K562 (cell line): Measurements from ENCODE around the gene FTH1. TPM values are rescaled to one million over a fixed set of nuclear protein-coding genes. Genes with fewer than 3 reads are reported as not detected.

Experiments
- CTBP1 ChIP-seq: fragments of 450-650 bp; IDR thresholded peaks from 2 replicates; pipeline ENCODE4 v1.6.1; 2016; ENCODE audit warnings: borderline replicate concordance
- ETV5 ChIP-seq: sonication (generic); formaldehyde crosslinking; IDR thresholded peaks from 2 replicates; pipeline ENCODE4 v1.4.0; 2020; ENCODE audit warnings: low read depth, mild to moderate bottlenecking, missing genetic modification reagents
- FOXJ2 ChIP-seq: fragments of 200-800 bp; sonication (Bioruptor generic); IDR thresholded peaks from 2 replicates; pipeline ENCODE4 v1.6.1; 2016; ENCODE audit warnings: missing genetic modification characterization, missing compliant biosample characterization
- HCFC1 ChIP-seq: IDR thresholded peaks from 2 replicates; pipeline ENCODE4 v1.6.1; 2012; ENCODE audit warnings: low read depth, low read length, improper control_type of control experiment
- HDGF ChIP-seq: fragments of 450-650 bp; IDR thresholded peaks from 2 replicates; pipeline ENCODE4 v1.6.1; 2016
- MLLT1 ChIP-seq, 2 experiments: fragments of 450-650 bp; IDR thresholded peaks; 2 replicates each; pipeline ENCODE4 v1.6.1; 2016
- MLX ChIP-seq, 2 experiments: fragments of 450-650 bp in 1 of 2; sonication (generic) in 1 of 2; formaldehyde crosslinking; conservative IDR thresholded peaks; 2 replicates each; pipeline versions ENCODE4 v1.4.0 to v1.8.1; 2020 to 2022; ENCODE audit warnings: mild to moderate bottlenecking in 1 of 2, missing genetic modification reagents in 1 of 2
- RAD51 ChIP-seq: fragments of 450-650 bp; IDR thresholded peaks from 2 replicates; pipeline ENCODE4 v1.7.1; 2016; ENCODE audit warnings: low read depth, mild to moderate bottlenecking, borderline replicate concordance
- RBM14 ChIP-seq: fragments of 200-400 bp; formaldehyde crosslinking; IDR thresholded peaks from 2 replicates; pipeline ENCODE4 v1.6.1; 2018; ENCODE audit warnings: low read depth, mild to moderate bottlenecking, low read length, moderate library complexity, borderline replicate concordance; ENCODE audit not compliant: insufficient read depth
- RBM22 ChIP-seq: fragments of 200-400 bp; formaldehyde crosslinking; IDR thresholded peaks from 2 replicates; pipeline ENCODE4 v1.6.1; 2018; ENCODE audit warnings: low read length, low read depth; ENCODE audit not compliant: poor library complexity, severe bottlenecking
- SMAD3 ChIP-seq: fragments of 450-650 bp; formaldehyde crosslinking; conservative IDR thresholded peaks from 2 replicates; pipeline ENCODE4 v1.4.0; 2020; ENCODE audit warnings: mild to moderate bottlenecking
- SREBF1 ChIP-seq: fragments of 150-350 bp; IDR thresholded peaks from 2 replicates; pipeline ENCODE4 v1.6.1; 2014; ENCODE audit warnings: antibody characterized with exemption, low read depth, low read length, borderline replicate concordance
- ZNF133 ChIP-seq: fragments of 250-450 bp; sonication (Bioruptor Pico); IDR thresholded peaks from 2 replicates; pipeline ENCODE4 v1.4.0; 2020; ENCODE audit warnings: mild to moderate bottlenecking
- ZNF23 ChIP-seq: fragments of 250-450 bp; sonication (Bioruptor Pico); IDR thresholded peaks from 2 replicates; pipeline ENCODE4 v1.4.0; 2020; ENCODE audit warnings: mild to moderate bottlenecking
- ZNF766 ChIP-seq: fragments of 200-800 bp; sonication (Bioruptor generic); conservative IDR thresholded peaks from 2 replicates; pipeline ENCODE4 v1.6.1; 2016; ENCODE audit warnings: missing genetic modification characterization, missing compliant biosample characterization
- polyA plus RNA-seq, 8 experiments: library from polyadenylated mRNA; depleted of rRNA in 4 of 8; stranded (reverse) in 5 of 8; unstranded in 3 of 8; fragments of >200 nt; fragmentation: Nextera tagmentation in 2 of 8; fragmentation: Illumina TruSeq in 1 of 8; extraction: Ambion mirVana in 2 of 8; extraction: Trizol in 1 of 8; gene quantifications; 2 replicates each; pipeline versions ENCODE4 v1.2.1 to v1.2.3, GENCODE V29; 2011 to 2014; ENCODE audit warnings: inconsistent platforms in 1 of 8, missing spikeins in 1 of 8
- total RNA-seq, 7 experiments: library from RNA; depleted of rRNA in 6 of 7; stranded (reverse); fragments of >200 nt in 6 of 7; fragmentation: Illumina TruSeq in 2 of 7; extraction: Trizol in 2 of 7; gene quantifications; 2 replicates each; pipeline versions ENCODE4 v1.2.1 to v1.2.3, GENCODE V29; 2011 to 2021; ENCODE audit warnings: low replicate concordance in 1 of 7

Gene FTH1
- total and polyA plus RNA-seq, 9 of the 15 experiments (the other 6 are each of a cell fraction or from before 2014, with no cell fraction given): 370 to 3,146 (median 802) TPM

GRCh38 chr11:61949169-61950034 lies 18.0 kb downstream of the FTH1 start (continued):
- TF ChIP-seq ZNF23 (no peak), FOXJ2 (tag) (peak; percentile 67), MLLT1 (IDR thresholded peaks at IDR 0.05) (no peak; a peak in 2 of 4 replicates), ZNF766 (peak; percentile 88), CTBP1 (peak; percentile 91), RBM22 (no peak), SMAD3 (peak; percentile 85), ETV5 (CRISPR knock-in tag) (no peak), ZNF133 (CRISPR knock-in tag) (no peak), RAD51 (no peak), MLX (CRISPR knock-in tag; conservative IDR thresholded peaks at IDR 0.05) (no peak), HDGF (no peak), RBM14 (no peak), SREBF1 (no peak), HCFC1 (no peak; the same call in 1 of the 2 replicates)
